GM12891 (cell line): ENCODE data around the gene ACP7.
"Not testable (repeated sequence)": the region's sequence is repeated elsewhere in the genome, so short reads cannot be mapped to it uniquely, and the experiment has no call there.

ENCODE experiments used
- DNase-seq: peaks from one replicate; pipeline ENCODE4 v3.0.0; 2011; ENCODE audit warnings: low spot score; ENCODE audit not compliant: insufficient read length
- FAIRE-seq: peaks from 2 replicates; lab custom pipeline; 2011; peaks lifted over from hg19 to GRCh38; lab: Jason Lieb, UNC
- PAX5 ChIP-seq: IDR thresholded peaks from 2 replicates; pipeline ENCODE4 v1.6.1; 2011; ENCODE audit warnings: low read length, moderate library complexity, mild to moderate bottlenecking; ENCODE audit not compliant: insufficient read depth, severe bottlenecking
- POLR2A ChIP-seq: IDR thresholded peaks from 2 replicates; pipeline ENCODE4 v1.6.1; 2011; ENCODE audit warnings: low read depth, low read length, control low read depth
- POLR2AphosphoS5 ChIP-seq: IDR thresholded peaks from 2 replicates; pipeline ENCODE4 v1.6.1; 2011; ENCODE audit warnings: low read depth, low read length, control low read depth
- POU2F2 ChIP-seq: IDR thresholded peaks from 2 replicates; pipeline ENCODE4 v1.6.1; 2011; ENCODE audit warnings: low read depth, mild to moderate bottlenecking, control low read depth, low read length, moderate library complexity
- SPI1 ChIP-seq: IDR thresholded peaks from 2 replicates; pipeline ENCODE4 v1.6.1; 2011; ENCODE audit warnings: low read depth, low read length, control low read depth
- TAF1 ChIP-seq: IDR thresholded peaks from 2 replicates; pipeline ENCODE4 v1.6.1; 2011; ENCODE audit warnings: low read depth, low read length, control low read depth

Gene ACP7

GRCh38 chr19:39086386-39086785 is 2.2 kb downstream of the ACP7 start:
- no peak for TF ChIP-seq POLR2AphosphoS5
- no peak for TF ChIP-seq POU2F2
- TF ChIP-seq SPI1: no peak
- no peak for TF ChIP-seq TAF1
- FAIRE-seq (no peak), DNase-seq (no peak)

- no peak for FAIRE-seq
- no peak for DNase-seq
- no peak for TF ChIP-seq POLR2A
- TF ChIP-seq SPI1: no peak
- TF ChIP-seq POLR2AphosphoS5: no peak
- TF ChIP-seq PAX5: no peak
- TF ChIP-seq POU2F2: no peak
- no peak for TF ChIP-seq TAF1
Observed at GRCh38 chr19:39087907-39088686, 3.9 kb downstream of the ACP7 start.

- FAIRE-seq, DNase-seq: not testable (repeated sequence)
Observed at GRCh38 chr19:39090016-39090415, 5.8 kb downstream of the ACP7 start.

GRCh38 chr19:39090881-39091280 is 6.7 kb downstream of the ACP7 start:
- no peak for TF ChIP-seq SPI1
- TF ChIP-seq POLR2AphosphoS5: no peak
- no peak for TF ChIP-seq PAX5
- no peak for TF ChIP-seq POLR2A
- DNase-seq (no peak), FAIRE-seq (no peak)

GRCh38 chr19:39095799-39096540 is 11.8 kb downstream of the ACP7 start:
- not testable (repeated sequence) for FAIRE-seq, DNase-seq

GRCh38 chr19:39097299-39097698 is 13.1 kb downstream of the ACP7 start:
- no peak for TF ChIP-seq POLR2A
- TF ChIP-seq POU2F2: no peak
- TF ChIP-seq TAF1: no peak
- no peak for TF ChIP-seq POLR2AphosphoS5
- TF ChIP-seq SPI1: no peak
- no peak for TF ChIP-seq PAX5
- DNase-seq: no peak
- FAIRE-seq: no peak

GRCh38 chr19:39097721-39098120 is 13.6 kb downstream of the ACP7 start:
- no peak for FAIRE-seq
- DNase-seq: no peak
- no peak for TF ChIP-seq POLR2AphosphoS5
- TF ChIP-seq POU2F2: no peak
- TF ChIP-seq POLR2A: no peak
- TF ChIP-seq SPI1: no peak
- TF ChIP-seq TAF1: no peak
- no peak for TF ChIP-seq PAX5

- DNase-seq: no peak
Observed at GRCh38 chr19:39098365-39099269, 14.4 kb downstream of the ACP7 start.

GRCh38 chr19:39099341-39099740 is 15.2 kb downstream of the ACP7 start:
- TF ChIP-seq SPI1 (no peak), POLR2A (no peak), POU2F2 (no peak), TAF1 (no peak), PAX5 (no peak), POLR2AphosphoS5 (no peak)
- FAIRE-seq: no peak
- no peak for DNase-seq

More at GRCh38 chr19:39098365-39099269, 14.4 kb downstream of the ACP7 start:
- TF ChIP-seq POLR2AphosphoS5: no peak
- no peak for TF ChIP-seq SPI1
- TF ChIP-seq PAX5: no peak
- TF ChIP-seq POU2F2: no peak
- FAIRE-seq: no peak
